HG02885 (cell line): ENCODE measurements around the gene PTGES3.
"Not testable (repeated sequence)": the region's sequence is repeated elsewhere in the genome, so short reads cannot be mapped to it uniquely, and the experiment has no call there.

Experiments
- ATAC-seq: cut with Tn5 transposase; IDR thresholded peaks from one replicate; pipeline ENCODE4 v1.9.1; 2021; ENCODE audit warnings: mild to moderate bottlenecking; ENCODE audit not compliant: unreplicated experiment, poor library complexity

PTGES3 gene

DNA sequence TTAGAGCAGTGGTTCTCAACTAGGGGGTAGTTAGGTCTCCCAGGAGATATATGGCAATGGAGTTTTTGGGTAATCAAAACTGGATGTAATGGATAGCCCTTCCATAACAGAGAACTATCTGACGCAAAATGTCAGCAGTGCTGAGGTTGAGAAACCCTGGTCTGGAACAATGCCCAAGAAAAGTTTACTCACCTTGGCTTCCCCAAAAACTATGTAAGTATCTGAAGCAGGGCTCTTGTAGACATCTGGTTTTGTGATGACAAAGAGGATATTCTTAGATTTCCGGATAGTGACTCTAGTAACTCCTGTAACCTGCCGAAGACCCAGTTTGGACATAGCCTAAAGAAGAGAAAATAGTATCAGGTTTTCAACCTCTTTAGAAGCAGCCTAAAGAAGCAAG is 25.3 kb upstream of the PTGES3 start:
- no peak for ATAC-seq

DNA sequence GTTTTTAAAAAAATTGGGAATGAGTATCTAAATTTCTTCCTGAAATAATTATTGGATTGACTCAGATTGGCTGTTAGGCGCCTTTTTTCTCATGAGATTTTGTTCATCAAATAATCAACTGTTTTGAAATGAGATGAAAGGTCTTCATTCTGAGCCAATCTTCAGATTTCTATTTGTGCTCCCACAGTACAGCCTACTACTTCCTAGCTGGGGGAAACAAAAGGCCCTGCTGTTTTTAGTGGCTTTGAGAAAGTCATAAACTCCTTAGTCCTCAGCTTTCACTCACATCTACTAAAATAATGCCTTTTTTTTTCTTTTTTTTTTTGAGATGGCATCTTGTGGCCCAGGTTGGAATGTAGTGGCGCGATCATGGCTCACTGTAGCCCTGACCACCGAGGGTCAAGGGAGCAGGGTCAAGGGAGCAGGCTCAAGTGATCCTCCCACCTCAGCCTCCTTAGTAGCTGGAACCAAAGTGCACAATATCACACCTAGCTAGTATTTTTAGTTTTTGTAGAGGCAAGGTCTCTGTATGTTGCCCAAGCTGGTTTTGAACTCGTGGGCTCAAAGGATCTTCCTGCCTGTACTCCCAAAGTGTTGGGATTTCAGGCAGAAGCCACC is 21.8 kb upstream of the PTGES3 start:
- ATAC-seq = no peak

DNA sequence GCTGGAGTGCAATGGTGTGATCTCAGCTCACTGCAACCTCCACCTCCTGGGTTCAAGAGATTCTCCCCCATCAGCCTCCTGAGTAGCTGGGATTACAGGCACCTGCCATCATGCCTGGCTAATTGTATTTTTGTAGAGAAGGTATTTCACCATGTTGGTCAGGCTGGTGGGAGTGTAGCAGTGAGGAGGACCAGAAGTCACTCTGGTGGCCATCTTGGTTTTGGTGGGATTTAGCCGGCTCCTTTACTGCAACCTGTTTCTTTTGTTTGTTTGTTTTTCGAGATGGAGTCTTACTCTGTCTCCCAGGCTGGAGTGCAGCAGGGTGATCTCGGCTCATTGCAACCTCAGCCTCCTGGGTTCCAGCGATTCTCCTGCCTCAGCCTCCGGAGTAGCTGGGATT is 16.4 kb upstream of the PTGES3 start:
- not testable (repeated sequence) for ATAC-seq

DNA sequence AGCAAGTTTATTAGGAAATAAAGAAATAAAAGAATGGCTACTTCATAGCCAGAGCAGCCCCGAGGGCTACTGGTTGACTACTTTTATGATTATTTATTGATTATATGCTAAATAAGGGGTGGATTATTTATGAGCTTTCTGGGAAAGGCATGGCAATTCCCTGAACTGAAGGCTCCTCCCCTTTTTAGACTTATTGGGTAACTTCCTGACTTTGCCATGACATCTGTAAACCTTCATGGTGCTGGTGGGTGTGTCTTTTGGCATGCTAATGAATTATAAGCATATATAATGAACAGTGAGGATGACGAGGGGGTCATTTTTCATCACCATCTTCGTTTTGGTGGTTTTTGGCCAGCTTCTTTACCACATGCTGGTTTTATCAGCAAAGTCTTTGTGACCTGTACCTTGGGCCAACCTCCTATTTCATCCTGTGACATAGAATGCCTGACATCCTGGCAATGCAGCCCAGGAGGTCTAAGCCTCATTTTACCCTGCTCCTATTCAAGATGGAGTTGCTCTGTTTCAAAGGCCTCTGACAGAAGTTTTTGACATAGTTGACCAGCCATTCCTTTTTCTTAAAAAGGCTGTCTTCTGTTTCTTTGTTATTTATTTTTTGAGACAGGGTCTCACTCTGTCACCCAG is 11.1 kb upstream of the PTGES3 start:
- ATAC-seq = no peak

DNA sequence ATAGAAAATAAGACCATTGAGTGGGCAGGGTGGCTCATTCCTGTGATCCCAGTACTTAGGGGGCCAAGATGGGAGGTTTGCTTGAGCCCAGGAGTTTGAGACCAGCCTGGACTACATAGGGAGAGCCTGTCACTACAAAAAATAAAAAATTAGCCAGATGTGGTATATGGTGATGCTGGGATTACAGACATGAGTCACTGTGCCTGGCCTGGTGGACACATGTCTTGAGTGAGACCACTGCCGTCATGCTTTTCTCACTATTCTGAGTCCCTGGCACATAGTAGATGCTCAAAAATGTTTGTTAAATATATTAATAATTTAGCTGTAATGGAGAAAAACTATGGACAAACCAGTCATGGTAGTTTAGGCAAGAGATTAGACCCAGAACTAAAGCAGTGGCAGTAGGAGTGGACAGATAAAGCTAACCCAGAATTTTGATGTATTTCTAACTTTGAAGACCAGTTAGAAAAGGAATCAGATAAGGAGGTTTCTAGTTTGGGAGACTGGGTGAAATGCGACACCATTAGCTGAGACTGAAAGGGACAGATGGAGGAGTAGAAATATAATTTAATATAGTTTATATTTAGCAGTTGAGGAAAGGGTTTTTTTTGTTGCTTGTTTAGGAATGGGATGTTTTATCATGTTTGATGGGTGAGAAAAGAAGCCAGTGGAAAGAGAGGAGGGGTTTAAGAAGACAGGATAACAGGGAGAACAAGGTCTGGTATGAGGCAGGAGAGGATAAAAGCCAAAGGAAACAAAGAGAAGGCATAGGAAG is 7.4 kb upstream of the PTGES3 start:
- ATAC-seq = no peak

DNA sequence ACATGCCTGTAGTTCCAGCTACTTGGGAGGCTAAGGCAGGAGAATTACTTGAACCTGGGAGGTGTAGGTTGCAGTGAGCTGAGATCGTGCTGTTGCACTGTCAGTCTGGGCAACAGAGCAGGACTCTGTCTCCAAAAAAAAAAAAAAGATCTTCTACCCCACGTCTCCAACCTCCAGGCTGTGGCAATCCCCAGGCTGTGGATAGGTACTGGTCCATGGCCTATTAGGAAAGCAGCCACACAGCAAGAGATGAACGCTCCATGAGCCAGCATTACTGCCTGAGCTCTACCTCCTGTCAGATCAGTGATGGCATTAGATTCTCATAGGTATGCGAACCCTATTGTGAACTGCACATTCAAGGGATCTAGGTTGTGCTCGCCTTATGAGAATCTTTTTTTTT is 6.1 kb upstream of the PTGES3 start:
- ATAC-seq = no peak

DNA sequence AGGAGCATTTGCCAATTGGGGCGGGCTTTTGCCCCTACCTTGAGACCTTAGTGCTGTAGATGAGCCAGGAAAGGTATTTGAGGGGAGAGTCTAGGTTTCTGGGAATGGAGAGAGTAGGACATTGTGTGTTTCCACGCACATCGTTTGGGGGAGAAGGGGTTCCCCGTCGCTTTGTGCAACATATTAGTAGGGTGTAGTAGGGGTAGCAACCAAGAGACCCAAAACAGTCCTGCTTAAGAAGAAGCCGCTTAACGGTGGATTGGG is 694 bp upstream of the PTGES3 start:
- no peak for ATAC-seq

DNA sequence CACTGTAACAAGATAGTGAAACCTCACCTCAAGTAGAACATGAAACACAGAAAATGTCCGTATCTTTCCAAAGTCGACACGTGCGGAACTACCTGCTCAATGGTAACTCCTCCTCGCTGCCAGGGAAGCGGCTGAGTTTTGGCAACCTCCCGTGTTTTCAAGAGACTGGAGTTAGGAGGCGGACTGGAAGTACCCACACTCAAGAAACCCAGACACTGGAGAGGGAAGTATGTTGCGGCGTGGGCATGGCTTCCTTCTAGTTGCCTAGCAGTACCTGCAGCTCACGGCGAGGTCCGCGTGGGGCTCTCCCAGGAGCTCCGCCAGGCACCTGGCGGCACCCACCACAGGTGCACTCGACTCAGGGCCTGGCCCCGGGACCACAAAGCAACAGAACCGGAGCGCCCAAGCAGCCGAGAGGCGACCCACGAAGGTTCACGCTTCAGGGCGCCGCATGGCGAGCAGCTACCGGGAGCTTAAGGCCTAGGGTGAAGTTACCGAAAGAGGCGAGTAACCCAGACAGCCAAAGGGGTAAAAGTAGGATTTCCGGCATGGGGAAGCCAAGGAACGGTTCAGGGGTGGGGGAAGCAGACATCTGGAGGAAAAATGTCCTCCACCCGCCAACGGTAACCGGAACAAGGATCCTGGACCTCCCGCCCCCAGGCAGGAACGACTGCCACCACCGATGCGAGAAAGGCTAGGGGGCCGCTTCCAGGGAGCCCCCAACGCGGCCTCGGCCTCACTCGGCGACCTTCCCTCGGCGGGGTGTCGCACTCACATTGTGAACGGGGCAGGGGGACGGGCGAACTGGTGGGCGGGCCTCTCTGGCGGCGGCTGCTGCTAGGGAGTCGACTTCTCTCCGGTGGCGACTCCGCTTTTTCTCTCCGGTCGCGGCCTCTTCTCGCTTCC is 608 bp downstream of the PTGES3 start:
- no peak for ATAC-seq

DNA sequence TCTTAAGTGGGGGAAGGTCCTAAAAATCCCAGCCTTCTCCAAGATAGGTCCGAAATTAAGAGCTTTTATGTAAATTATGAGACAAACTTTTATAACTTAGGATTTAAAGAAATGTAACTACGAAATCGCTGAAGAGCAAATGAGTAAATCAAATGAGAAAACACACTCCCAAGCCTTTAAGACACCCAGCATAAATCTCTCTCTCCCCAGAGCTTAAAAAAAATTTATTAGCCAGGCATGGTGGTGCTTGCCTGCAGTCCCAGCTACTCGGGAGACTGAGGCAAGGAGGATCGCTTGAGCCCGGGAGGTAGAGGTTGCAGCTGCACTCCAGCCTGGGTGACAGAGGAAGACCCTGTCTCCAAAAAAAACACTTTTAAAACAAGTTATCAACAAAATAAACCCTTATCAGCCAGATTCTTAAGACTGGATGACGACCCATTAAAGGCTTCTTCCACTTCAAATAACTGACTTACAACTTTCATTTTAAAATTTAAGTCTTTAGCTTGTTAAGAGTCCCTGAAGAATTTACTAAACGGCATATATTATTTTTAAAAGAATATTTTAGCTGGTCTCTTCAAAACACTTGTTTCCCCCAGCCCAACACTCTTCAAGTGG is 3.2 kb downstream of the PTGES3 start:
- ATAC-seq = no peak

DNA sequence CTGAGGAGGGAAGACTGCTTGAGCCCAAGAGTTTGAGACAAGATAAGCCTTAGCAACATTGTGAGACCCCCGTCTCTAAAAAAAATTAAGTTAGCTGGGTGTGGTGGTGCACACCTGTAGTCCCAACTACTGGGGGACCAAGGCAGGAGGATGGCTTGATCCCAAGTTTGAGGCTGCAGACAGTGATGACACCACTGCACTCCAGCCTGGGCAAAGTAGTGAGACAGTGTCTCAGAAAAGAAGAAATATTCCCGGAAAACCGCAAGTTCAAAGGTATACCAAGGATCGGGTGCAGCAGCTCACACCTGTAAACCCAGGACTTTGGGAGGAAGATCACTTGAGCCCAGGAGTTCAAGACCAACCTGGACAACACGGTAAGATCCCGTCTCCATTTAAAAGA is 5.8 kb downstream of the PTGES3 start:
- ATAC-seq = no peak

DNA sequence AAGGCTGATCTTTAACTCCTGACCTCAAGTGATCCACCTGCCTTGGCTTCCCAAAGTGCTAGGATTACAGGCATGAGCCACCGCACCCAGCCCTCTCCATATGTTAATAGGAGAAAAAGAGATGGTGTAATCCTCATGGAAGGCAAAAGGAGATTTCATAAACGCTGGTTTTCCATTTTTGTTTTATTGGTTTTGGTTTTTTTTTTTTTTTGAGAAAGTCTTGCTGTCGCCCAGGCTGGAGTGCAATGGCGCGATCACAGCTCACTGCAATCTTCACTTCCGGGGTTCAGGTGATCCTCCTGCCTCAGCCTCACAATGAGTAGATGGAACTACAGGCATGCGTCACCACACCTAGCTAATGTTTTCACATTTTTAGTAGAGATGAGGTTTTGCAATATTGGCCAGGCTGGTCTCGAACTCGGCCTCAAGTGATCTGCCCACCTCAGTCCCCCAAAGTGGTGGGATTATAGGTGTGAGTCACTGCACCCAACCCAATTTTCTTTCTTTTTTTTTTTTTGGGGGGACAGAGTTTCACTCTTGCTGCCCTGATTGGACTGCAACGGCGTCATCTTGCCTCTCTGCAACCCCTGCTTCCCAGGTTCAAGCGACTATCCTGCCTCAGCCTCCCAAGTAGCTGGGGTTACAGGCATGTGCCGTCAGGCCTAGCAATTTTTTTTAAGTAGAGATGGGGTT is 8.1 kb downstream of the PTGES3 start:
- no peak for ATAC-seq

DNA sequence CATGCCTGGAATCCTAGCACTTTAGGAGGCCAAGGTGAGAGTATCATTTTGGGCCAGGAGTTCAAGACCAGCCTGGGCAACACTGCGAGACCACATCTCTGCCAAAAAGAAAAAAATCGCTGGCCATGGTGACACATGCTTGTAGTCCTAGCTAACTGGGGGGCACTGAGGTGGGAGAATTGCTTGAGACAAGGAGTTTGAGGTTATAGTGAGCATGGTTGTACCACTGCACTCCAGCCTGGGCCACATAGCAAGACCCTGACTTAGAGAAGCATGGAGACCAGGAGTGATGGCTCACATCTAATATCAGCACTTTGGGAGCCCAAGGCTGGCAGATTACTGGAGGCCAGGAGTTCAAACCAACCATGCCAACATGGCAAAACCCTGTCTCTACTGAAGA is 9.2 kb downstream of the PTGES3 start:
- ATAC-seq = no peak

DNA sequence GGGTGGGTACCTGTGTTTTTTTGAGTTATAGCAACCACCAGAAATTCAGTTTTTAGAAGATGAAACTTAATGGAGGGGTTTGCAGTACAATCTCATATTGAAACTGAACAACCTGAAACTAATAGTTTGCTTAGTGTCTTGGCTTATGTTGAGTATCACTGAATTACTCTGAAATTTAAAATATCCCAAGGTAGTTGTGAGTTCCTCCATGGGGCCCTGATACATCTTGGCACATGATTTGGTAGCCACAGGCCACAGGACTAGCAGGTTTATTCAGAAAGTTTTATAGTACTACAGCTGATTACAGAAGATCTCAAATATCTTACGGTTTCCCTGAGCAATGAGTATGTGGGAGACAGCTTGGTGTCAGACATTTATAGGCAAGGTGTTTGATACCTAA is 10.4 kb downstream of the PTGES3 start:
- ATAC-seq = peak; percentile 50

DNA sequence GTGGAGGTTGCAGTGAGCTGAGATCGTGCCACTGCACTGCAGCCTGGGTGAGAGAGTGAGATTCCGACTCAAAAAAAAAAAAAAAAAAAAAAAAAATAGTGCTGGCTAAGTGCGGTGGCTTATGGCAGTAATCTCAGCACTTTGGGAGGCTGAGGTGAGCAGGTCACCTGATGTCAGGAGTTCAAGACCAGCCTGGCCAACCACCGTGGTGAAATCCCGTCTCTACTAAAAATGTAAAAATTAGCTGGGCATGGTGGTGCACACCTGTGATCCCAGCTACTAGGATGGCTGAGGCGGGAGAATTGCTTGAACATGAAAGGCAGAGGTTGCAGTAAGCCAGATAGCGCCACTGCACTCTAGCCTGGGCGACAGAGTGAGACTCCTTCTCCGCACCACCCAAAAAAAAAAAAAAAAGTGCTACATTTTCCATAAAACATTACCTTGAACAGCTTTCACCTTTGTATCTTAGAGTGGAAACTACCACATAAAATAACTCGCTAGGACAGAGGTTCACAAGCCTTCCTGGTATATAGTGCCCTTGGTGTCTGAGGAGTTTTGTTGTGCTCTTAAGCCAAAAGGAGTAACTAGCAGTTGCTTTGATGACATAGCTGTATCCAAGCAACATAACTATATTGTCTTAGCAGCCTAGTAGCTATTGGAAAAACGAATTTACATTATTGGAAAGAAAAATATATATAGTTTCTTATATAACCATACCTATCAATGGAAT is 11.1 kb downstream of the PTGES3 start:
- no peak for ATAC-seq

DNA sequence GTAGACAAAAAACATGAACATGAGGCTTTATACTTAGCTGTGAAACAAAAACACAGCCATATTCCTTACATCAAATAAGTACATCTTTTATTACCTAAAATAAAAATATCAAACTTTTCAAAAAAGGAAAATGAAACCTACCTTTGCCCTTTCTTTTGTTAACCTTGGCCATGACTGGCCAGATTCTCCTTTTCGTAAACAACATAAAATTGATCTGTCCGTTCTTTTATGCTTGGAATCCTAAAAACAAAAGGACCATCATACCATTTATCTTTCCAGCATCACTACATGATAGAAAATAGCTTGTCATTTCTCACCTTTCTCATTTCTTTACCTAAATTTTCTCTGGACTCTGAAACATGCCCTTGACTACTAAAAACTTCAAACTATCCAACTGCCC is 16.5 kb downstream of the PTGES3 start:
- no peak for ATAC-seq

DNA sequence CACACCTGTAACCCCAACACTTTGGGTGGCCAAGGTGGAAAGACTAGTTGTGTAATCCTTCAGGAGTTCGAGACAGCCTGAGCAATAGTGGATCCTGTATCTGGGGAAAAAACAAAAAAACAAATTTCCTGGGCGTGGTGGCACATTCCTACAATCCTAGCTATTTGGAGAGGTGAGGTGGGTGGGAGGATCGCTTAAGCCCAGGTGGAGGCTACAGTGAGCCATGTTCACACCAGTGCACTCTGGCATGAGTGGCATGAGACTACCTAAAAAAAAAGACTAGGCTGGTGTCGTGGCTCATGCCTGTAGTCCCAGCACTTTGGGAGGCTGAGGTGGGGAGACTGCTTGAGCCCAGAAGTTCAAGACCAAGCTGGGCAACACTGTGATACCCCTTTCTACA is 17.2 kb downstream of the PTGES3 start:
- ATAC-seq = no peak

DNA sequence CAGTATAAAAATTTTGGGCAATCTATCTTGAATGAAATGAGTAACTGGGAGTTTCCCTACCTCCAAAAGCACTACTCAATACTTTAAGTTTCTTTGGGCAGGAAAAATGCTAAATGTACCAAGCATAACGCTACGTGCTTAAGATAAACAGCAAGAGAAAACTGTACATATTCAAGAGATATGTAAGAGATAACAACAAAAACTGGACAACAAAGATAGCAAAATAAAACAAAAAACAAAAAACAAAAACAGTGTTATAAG is 20.0 kb downstream of the PTGES3 start:
- no peak for ATAC-seq

DNA sequence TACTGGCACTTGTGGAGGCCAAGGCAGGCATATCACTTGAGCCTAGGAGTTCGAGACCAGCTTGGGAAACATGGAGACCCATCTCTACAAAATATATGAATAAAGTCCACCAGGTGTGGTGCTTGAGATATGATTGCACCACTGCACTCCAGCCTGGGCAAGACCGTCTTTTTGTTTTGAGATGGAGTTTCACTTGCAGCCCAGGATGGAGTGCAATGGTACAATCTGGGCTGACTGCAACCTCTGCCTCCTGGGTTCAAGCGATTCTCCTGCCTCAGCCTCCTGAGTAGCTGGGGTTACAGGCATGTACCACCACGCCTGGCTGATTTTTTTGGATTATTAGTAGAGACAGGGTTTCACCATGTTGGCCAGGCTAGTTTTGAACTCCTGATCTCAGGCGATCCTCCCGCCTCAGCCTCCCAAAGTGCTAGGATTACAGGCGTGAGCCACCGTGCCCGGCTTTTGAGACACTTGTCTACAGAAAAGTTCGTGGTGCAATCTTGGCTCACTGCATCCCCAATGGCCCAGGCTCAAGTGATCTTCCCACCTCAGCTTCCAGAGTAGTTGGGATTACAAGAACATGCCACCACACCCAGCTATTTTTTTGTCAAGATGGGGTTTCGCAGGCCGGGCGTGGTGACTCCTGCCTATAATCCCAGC is 26.0 kb downstream of the PTGES3 start:
- no peak for ATAC-seq

DNA sequence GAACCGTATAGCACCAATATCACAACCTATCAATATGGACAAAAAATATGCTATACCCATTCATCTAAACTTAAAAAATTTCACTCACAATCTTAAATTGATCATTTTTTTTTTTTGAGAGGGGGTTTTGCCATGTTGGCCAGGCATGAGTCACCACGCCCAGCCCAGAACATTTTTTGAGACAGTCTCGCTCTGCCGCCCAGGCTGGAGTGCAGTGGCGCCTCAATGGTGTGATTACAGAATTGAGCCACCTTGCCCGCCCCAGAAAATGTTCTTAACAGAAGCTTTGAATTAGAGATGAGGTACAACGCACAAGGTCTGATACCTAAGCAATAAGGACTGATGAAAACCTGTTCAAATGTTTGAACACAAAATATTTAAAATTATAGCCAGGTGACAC is 26.5 kb downstream of the PTGES3 start:
- ATAC-seq = no peak
